ENCODE measurements around the gene ARL15. TPM values are rescaled to one million over a fixed set of nuclear protein-coding genes. Genes with fewer than 3 reads are reported as not detected.

The ARL15 gene
- total and polyA plus RNA-seq, 2 of the 8 experiments (the other 6 are each of a cell fraction or from before 2014, with no cell fraction given): 9.9 to 21.2 TPM

DNA sequence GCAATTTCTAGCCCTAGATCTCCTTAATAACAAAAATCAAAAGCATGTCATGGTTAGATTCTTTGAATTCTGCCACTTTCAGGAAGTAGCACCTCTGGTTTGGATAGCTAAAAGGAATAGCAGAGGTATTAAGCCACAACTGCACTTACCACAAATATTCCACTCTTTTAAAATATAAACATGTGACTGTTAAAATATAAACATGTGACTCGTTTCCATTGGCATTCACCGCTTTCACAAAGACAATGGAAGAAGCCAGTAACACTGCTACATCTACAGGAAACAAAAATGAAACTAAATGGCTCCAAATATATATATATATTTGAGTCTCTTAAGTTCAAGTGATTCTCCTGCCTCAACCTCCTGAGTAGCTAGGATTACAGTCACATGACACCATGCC, 222.9 kb downstream of the ARL15 start:
- no peak for FAIRE-seq
- Histone ChIP-seq H3K79me2 (ENCODE audit: control insufficient read depth in 1 of 2, insufficient read depth in 2 of 2, low read length in 2 of 2) (no peaks in the 10 kb centered on the region), H2BK120ac (replicated peaks; ENCODE audit: low read depth, low read length) (no peak overlapping the region), H3K23ac (ENCODE audit: insufficient read length) (no peak overlapping the region), H2BK12ac (ENCODE audit: low read depth, low read length) (no peak overlapping the region), H4K8ac (ENCODE audit: extremely low read depth, insufficient read depth, low read length) (no peak overlapping the region), H3K4me2 (ENCODE audit: insufficient read depth in 1 of 2, low read depth in 2 of 2, low read length in 2 of 2) (no peak overlapping the region), H3K27me3 (replicated peaks in 1 of 4; ENCODE audit: control insufficient read depth in 3 of 4, extremely low read depth in 1 of 4, insufficient read depth in 3 of 4, low read length in 3 of 4) (no peaks in the 10 kb centered on the region), H3K23me2 (ENCODE audit: low read depth, low read length) (peaks cover 1% of the 10 kb centered on the region; the same call in 1 of the 2 replicates), H3K4ac (replicated peaks; ENCODE audit: insufficient read length, low read depth, low read length) (no peak overlapping the region), H3K27ac (ENCODE audit: low read depth, low read length) (no peak overlapping the region), H4K5ac (ENCODE audit: insufficient read length, low read depth, low read length) (no peak overlapping the region), H4K20me1 (replicated peaks in 1 of 2; ENCODE audit: control insufficient read depth in 1 of 2, insufficient read depth in 2 of 2, low read length in 2 of 2) (no peaks in the 10 kb centered on the region), H2BK5ac (ENCODE audit: low read depth, low read length) (no peak overlapping the region), H3K79me1 (ENCODE audit: low read depth, low read length) (no peaks in the 10 kb centered on the region), H3K36me3 (ENCODE audit: control insufficient read depth in 2 of 4, insufficient read depth in 4 of 4, low read length in 3 of 4) (no peaks in the 10 kb centered on the region), H2AK5ac (ENCODE audit: low read depth, low read length) (no peak overlapping the region), H3K56ac (replicated peaks; ENCODE audit: insufficient read length, low read depth, low read length) (no peak overlapping the region), H3K9ac (replicated peaks in 1 of 4; ENCODE audit: extremely low read depth in 1 of 4, low read depth in 3 of 4, low read length in 3 of 4) (no peak overlapping the region), H2BK15ac (ENCODE audit: low read length) (no peak overlapping the region), H3K4me1 (replicated peaks in 1 of 4; ENCODE audit: control insufficient read depth in 3 of 4, insufficient read depth in 4 of 4, low read length in 3 of 4) (peaks cover 0 to 3% (median 1%) of the 10 kb centered on the region in 4 experiments; a peak in 2 of 7 replicates), H3K9me3 (ENCODE audit: insufficient read depth in 2 of 2, low read depth in 1 of 2, low read length in 1 of 2) (no peaks in the 10 kb centered on the region), H3K18ac (ENCODE audit: extremely low read depth, low read length) (no peak overlapping the region), H3K4me3 (ENCODE audit: extremely low read depth in 1 of 4, insufficient read depth in 2 of 4, low read depth in 3 of 4, low read length in 4 of 4) (no peak overlapping the region), H2BK20ac (ENCODE audit: low read length) (no peak overlapping the region), H3K14ac (ENCODE audit: insufficient read length) (no peak overlapping the region), H4K91ac (replicated peaks; ENCODE audit: insufficient read length, low read length) (no peak overlapping the region), H2AFZ (ENCODE audit: low read length) (no peak overlapping the region)
- no peak for DNase-seq (ENCODE audit: low read depth in 1 of 2, low spot score in 2 of 2)
- TF ChIP-seq BCL11A (IDR thresholded peaks at IDR 0.05; ENCODE audit: low read depth in 2 of 2, low read length in 2 of 2) (no peak), EGR1 (IDR thresholded peaks at IDR 0.05; ENCODE audit: borderline replicate concordance, low read depth, low read length) (no peak), KDM5A (IDR thresholded peaks at IDR 0.05; ENCODE audit: low read length) (no peak), FOSL1 (IDR thresholded peaks at IDR 0.05; ENCODE audit: insufficient read depth, low read depth, low read length) (no peak), CHD2 (IDR thresholded peaks at IDR 0.05; ENCODE audit: low read length) (no peak), GABPA (IDR thresholded peaks at IDR 0.05; ENCODE audit: borderline replicate concordance, insufficient read depth, low read length) (no peak), TAF7 (optimal IDR thresholded peaks at IDR 0.05; ENCODE audit: borderline replicate concordance, low read depth, low read length) (no peak), TBP (IDR thresholded peaks at IDR 0.05; ENCODE audit: low read depth, low read length) (no peak), RAD21 (IDR thresholded peaks at IDR 0.05 in 1 of 2, conservative IDR thresholded peaks at IDR 0.05 in 1 of 2; ENCODE audit: low read depth in 2 of 2, low read length in 2 of 2) (no peak), ASH2L (IDR thresholded peaks at IDR 0.05; ENCODE audit: low read length) (no peak), SP4 (IDR thresholded peaks at IDR 0.05; ENCODE audit: low read length) (no peak)
- ChIA-PET POLR2A (ENCODE audit: partially characterized antibody) (no interaction called here), CTCF (ENCODE audit: partially characterized antibody) (interaction anchor here (1.1 kb wide), 1 partner anchor 661 kb away, joined by 4 read pairs; no protein-coding TSS in a partner anchor)
- WGBS, 2 experiments (ENCODE audit: extremely low coverage in 1 of 2, insufficient coverage in 1 of 2, insufficient read length in 1 of 2, insufficient replicate concordance in 2 of 2, low coverage in 1 of 2, low lambda C conversion rate in 2 of 2, missing lambda C conversion rate in 1 of 2): 100% methylated on average over 2 of the region's 2 CpGs; no CpG with 5 or more reads in 1 of the 2 experiments

All from H1 (cell line).